HT1080 (cell line): ENCODE data around the gene USP3. TPM values are rescaled to one million over a fixed set of nuclear protein-coding genes. Genes with fewer than 3 reads are reported as not detected.
"Not testable (repeated sequence)": the region's sequence is repeated elsewhere in the genome, so short reads cannot be mapped to it uniquely, and the experiment has no call there.

Experiments used
- DNase-seq: peaks from one replicate; pipeline ENCODE4 v3.0.0-alpha.2; 2015; ENCODE audit warnings: low read depth
- total RNA-seq: library from RNA; depleted of rRNA; stranded (reverse); fragments of >200 nt; shearing (Covaris generic); gene quantifications from 2 replicates; pipeline ENCODE4 v1.2.3, GENCODE V29; 2014

The USP3 gene
- total RNA-seq, 1 experiment from 2014 or later, result 38.0 TPM

GRCh38 chr15:63509955-63510940 lies 5.9 kb downstream of the USP3 start:
- peak; percentile 83 for DNase-seq

- DNase-seq, result no peak
These were observed 7.8 kb downstream of the USP3 start for GRCh38 chr15:63512148-63512547.

DNA sequence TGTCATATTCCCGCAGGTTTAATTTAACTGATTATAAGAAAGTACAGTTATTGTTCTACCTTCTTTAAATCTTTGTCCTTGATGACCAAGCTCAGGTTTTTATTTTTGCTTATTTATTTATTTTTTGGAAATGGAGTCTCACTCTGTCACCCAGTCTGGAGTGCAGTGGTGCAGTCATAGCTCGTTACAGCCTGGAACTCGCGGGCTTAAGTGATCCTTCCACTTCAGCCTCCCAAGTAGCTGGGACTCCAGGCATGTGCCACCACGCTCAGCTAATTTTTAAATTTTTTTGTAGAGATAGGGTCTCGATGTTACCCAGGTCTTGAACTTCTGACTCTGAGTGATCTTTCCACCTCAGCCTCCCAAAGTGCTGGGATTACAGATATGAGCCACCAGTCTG lies 8.9 kb downstream of the USP3 start:
- no peak for DNase-seq

GRCh38 chr15:63513728-63514127 lies 9.3 kb downstream of the USP3 start:
- no peak for DNase-seq

GRCh38 chr15:63514531-63514943 lies 10.1 kb downstream of the USP3 start:
- DNase-seq, result peak; percentile 60

- no peak for DNase-seq
These were observed 12.8 kb downstream of the USP3 start for GRCh38 chr15:63517202-63517601.

DNA sequence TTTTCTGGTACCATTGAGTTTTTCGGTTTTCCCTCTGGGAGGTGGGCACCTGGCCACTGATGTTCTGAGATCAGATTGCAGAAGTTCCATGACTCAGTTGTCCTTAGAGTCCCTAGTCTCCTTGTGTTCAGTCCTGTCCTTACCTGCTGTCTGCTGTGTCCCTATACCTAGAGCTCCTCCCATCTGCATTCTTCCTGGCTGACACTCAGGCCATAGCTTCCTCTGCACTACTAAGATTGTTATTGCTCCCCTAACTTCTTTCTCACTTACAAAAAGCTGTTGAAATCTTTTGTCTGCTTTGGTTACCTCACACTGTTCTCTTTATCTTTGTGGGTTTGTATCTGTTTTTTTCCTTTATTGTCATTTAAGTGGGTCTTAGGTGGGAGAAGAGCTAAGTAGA lies 13.2 kb downstream of the USP3 start:
- no peak for DNase-seq

- DNase-seq, result no peak
These were observed 14.6 kb downstream of the USP3 start for GRCh38 chr15:63519041-63519440.

DNA sequence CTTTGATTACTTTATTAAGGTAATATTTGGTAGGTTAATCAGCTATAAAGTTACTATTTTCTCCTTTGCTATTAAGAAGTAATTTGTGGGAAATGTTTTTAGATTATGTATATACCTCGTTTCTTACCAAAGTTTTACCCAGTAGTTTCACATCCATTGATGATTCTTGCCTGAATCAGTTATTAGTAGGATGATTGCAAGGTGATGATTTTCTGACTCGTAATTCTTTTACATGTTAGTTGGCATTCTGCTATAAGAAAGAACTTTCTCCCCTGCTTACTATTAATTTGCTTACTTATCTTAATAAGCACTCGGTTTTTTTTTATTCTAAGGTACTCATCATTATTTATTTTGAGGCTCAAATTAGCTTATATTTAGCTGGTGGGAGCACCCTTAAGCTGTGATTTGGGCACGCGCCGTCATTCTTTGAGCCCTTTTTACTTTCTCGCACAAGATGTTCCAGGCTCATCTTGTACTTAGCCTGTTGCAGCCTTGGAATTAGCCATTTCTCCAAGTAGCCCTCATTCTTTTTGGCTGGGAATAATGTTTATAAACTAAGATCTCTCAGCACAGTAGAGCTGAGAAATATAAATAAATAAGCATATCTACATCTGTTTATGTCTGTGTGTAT lies 15.3 kb downstream of the USP3 start:
- DNase-seq, result no peak

DNA sequence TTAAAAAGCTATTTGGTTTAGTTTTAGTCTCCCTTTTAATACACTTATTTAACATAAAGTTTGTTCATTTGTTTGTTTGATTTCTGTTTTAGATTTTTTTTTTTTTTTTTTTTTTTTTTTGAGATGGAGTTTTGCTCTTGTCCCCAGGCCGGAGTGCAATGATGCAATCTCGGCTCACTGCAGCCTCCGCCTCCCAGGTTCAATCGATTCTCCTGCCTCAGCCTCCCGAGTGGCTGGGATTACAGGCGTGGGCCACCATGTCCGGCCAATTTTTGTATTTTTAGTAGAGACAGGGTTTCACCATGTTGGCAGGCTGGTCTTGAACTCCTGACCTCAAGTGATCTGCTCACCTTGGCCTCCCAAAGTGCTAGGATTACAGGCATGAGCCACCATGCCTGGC lies 16.1 kb downstream of the USP3 start:
- not testable (repeated sequence) for DNase-seq

DNA sequence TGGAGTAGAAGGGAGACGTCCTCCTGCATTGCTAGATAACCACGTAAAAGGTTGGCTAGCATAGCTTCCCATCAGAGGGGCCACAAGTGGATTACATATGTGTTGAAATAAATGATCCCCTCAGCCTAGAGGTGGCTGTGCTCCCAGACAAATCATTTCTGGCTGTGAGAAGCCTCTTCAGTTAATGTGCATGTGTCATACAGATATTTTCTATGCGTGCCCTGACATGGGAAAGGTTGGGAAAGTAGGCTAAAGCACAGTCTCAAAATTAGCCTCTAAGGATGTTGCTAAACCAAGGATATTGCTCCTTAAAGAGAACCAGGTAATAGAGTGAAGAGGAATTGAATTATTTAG lies 17.8 kb downstream of the USP3 start:
- DNase-seq, result no peak

DNA sequence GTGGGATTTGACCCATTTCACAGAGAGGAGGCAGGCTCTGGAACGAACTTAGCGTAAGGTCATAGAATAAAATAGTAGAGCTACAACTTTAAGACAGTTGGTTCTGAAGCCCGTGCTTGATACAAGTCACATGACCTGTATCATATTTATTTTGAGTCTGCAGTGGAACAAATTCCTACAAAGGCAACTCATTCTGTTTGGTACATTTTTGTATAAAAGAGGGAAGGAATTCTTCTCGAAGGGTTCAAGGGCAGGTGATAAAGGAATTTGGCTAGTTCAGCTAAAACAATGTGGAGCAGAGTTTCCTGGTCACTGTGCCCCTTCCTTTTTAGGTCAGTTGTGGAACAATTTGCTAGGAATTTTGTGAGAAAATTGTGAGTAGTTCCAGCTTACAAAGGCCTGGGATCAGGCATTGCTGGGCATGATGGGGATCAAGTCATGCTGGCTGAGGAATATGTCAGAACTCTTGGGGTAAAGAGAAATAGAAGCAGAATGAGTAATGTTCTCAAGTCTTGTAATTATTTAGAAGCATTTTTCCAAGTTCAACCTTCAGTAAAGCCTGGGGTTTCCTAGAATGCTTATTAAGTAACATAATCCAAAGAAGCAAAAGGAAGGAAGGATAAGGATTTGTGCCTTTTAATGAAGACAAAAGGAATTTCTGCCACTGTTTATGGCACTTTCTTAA lies 19.1 kb downstream of the USP3 start:
- DNase-seq, result no peak

DNA sequence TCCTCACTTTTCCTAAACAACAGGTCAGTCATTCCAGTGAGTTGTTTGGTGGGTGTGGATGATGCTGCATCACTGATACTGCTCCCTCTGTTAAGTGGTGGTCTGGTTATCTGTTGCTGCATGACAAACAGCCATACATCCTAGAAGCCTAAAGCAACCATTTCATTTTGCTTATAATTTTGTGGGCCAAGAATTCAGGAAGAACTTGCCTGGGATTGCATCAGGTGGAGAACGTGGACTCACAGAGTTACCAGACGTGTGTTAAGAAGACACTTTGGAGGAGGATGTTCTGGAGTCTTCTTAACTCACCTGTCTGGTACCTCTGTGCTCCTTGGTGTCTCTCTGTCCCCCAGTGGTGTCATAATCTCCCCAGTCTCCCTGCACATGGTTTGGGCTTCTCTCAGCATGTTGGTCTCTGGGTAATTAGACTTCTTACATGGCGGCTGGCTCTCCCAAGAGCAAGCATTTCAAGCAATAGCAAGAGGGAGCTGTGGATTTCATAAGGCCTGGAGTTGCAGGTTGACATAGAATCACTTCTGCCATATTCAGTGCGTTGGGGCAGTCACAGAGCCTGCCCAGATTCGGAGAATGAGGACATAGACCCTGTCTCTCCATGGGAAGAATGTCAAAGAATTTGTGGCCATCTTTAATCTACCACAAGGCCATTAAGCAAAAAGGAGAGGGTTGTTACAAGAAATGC lies 20.1 kb downstream of the USP3 start:
- no peak for DNase-seq

DNA sequence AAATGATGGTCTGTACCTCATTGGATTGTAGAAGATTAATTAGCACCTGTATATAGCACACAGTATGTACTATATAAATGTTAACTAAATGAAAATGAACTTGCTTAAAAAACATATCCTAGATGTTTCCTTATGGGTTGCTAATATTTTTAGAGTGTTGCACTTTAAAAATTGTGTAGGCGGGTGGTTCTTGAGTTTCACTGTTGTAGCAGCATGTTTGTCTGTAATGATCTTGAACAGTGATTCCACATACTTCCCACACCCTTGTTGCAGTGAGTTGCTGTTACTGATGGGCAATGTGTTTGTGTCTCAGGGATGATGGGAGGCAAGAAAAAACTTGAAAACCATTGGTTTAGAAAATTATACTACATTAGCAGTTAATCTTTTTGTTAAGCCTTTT lies 22.0 kb downstream of the USP3 start:
- no peak for DNase-seq

DNA sequence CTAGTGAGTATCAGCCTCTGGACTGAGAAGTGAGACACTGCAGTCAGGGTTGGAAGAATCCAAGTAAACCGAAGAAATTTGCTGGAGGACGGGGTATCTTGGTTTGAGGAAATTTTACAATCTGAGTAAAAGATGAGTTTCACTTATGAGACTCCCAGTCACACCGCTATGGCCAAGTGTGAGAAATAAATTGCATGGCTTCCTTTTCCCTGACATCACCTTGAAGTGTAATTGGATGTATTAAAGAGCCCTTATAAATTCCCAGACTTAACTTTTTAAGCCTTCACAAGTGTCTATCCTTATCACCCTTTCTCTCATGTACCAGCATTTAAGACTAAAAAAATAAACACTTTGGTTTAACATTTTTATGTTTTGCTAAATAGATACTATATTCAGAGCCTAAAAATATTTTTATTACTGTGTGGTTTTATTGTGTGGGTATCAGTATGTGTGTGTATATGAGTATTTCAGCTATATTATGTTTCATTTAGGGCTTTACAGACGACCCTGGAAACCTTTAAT lies 23.8 kb downstream of the USP3 start:
- DNase-seq, result no peak

GRCh38 chr15:63530235-63530634 lies 25.8 kb downstream of the USP3 start:
- no peak for DNase-seq

- no peak for DNase-seq
These were observed 26.4 kb downstream of the USP3 start for GRCh38 chr15:63530752-63531299.

- no peak for DNase-seq
These were observed 27.2 kb downstream of the USP3 start for GRCh38 chr15:63531586-63531985.

- no peak for DNase-seq
These were observed 27.9 kb downstream of the USP3 start for GRCh38 chr15:63532307-63532744.

- not testable (repeated sequence) for DNase-seq
These were observed 30.5 kb downstream of the USP3 start for GRCh38 chr15:63534888-63535287.

DNA sequence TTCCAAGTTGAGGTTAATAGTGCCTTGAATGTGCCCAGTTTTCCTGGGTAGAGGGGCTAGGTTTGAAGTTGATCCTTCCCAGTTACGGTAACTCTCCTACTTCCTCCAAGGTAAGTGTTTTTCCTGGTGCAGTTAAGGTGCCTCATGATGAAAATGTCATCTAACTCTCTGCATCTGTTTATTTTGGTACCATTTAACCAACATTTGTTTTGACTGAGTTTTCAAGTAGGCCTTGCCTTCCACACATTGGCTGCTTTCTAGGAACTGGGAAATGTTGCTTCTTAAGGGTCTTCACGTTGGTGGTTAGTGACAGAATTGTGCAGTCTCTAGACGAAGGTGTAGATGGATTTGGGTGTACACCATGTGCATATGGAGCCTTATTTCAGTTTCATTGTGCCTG lies 31.3 kb downstream of the USP3 start:
- DNase-seq, result no peak
